ENCODE data around the gene ARHGAP24.

DNA sequence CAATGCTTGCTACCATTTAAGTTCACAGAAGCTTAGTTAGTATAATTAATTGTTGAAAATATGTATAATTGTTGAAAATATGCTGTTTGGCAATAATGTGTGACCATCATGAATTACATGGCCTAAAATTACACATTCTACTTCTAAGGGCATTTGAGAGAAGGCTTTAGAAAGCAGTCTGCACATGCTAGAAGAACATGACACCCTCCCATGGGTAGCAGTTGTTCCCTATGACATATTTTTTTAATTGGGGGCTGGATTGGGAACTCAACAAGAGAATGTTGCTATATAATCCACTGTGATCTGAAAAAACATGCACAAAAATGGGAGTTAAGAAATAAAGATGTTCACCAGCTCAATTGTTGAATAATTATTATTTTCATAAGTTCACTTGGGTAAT is 331.4 kb downstream of the ARHGAP24 start:
- TF ChIP-seq RAD21 (conservative IDR thresholded peaks at IDR 0.05 in 1 of 2, IDR thresholded peaks at IDR 0.05 in 1 of 2) (no peak), HOXA7 (CRISPR knock-in tag; IDR thresholded peaks at IDR 0.05) (no peak), HDAC2 (IDR thresholded peaks at IDR 0.05) (no peak), SMC3 (IDR thresholded peaks at IDR 0.05) (no peak), RCOR1 (IDR thresholded peaks at IDR 0.05; ENCODE audit: low read depth, low read length) (no peak), RARB (CRISPR knock-in tag; IDR thresholded peaks at IDR 0.05) (no peak)
- TF ChIP-seq, protein P1, sequence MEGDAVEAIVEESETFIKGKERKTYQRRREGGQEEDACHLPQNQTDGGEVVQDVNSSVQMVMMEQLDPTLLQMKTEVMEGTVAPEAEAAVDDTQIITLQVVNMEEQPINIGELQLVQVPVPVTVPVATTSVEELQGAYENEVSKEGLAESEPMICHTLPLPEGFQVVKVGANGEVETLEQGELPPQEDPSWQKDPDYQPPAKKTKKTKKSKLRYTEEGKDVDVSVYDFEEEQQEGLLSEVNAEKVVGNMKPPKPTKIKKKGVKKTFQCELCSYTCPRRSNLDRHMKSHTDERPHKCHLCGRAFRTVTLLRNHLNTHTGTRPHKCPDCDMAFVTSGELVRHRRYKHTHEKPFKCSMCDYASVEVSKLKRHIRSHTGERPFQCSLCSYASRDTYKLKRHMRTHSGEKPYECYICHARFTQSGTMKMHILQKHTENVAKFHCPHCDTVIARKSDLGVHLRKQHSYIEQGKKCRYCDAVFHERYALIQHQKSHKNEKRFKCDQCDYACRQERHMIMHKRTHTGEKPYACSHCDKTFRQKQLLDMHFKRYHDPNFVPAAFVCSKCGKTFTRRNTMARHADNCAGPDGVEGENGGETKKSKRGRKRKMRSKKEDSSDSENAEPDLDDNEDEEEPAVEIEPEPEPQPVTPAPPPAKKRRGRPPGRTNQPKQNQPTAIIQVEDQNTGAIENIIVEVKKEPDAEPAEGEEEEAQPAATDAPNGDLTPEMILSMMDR (IDR thresholded peaks at IDR 0.05), result no peak
- TF ChIP-seq, protein P2, sequence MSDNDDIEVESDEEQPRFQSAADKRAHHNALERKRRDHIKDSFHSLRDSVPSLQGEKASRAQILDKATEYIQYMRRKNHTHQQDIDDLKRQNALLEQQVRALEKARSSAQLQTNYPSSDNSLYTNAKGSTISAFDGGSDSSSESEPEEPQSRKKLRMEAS (IDR thresholded peaks at IDR 0.05), result no peak
- TF ChIP-seq, protein P3, sequence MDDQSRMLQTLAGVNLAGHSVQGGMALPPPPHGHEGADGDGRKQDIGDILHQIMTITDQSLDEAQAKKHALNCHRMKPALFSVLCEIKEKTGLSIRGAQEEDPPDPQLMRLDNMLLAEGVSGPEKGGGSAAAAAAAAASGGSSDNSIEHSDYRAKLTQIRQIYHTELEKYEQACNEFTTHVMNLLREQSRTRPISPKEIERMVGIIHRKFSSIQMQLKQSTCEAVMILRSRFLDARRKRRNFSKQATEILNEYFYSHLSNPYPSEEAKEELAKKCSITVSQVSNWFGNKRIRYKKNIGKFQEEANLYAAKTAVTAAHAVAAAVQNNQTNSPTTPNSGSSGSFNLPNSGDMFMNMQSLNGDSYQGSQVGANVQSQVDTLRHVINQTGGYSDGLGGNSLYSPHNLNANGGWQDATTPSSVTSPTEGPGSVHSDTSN (IDR thresholded peaks at IDR 0.05), result no peak

Measured in A549 (cell line).